Heart left ventricle (tissue), 13 donors: ENCODE results near the gene S100A11.

Source experiments
- POLR2A ChIP-seq, 2 donors: fragments of 450-650 bp; IDR thresholded peaks; one replicate each; pipeline ENCODE4 v1.6.1; 2017; ENCODE audit warnings: antibody characterized with exemption in 2 of 2, mild to moderate bottlenecking in 2 of 2, moderate library complexity in 2 of 2
- TF ChIP-seq, protein P1 (sequence below), 12 donors: fragments of 200-600 bp; sonication (generic) in 4 of 12; IDR thresholded peaks; one replicate each; pipeline versions ENCODE4 v1.5.0 to v1.8.0; 2018 to 2022; ENCODE audit warnings: antibody characterized with exemption in 12 of 12, mild to moderate bottlenecking in 5 of 12
- donor health status: ischemic (EF 13 %, LVEDD 7.1; RV severe dilation, severe dysfunction).
- donor health status: DM: no; HTN: yes; CAD: no.
- donor health status: DM: no; HTN: no; CAD: no.
- donor health status: ischemic (EF 25% LVEDD 6.9; RV normal size, moderate dysfunction).
- donor health status: ischemic (EF 25% LVEDD 5.7; RV mildly dilated, moderate dysfunction).
- donor health status: ischemic (EF 35%, LVEDD 5.7; RV mildly dilated, moderate dysfunction).
- donor health status: nonischemic (EF 11% LVEDD 7.7; RV severe dilation, severe dysfunction).
- donor health status: DM: yes; HTN: yes; CAD: no.
- donor health status: PGD.
- donor health status: ischemic (EF 29% LVEDD 5.4; RV normal size, mild dysfunction).
- donor health status: nonischemic (EF 23%, LVEDD 6.1; RV moderate dilation, normal function).

DNA sequence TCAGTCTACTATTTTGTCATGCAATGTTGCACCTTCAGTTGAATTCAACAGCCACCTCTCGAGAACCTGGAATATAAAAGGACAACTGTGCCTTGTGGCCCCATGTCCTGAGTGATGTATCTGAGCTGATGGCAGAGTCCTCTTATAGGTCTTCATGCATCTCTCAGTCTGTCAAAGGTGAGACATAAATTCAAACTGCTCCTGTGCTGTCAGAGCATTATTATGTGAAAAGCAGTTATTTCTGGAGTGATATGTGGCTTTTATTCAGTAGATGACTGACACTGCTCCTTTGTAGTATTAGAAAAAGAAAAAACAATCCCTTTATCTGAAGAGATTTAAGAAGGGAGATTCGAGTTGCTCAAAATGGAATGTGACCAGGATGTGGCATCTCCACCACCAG is 51.5 kb downstream of the S100A11 start:
- TF ChIP-seq, protein P1, sequence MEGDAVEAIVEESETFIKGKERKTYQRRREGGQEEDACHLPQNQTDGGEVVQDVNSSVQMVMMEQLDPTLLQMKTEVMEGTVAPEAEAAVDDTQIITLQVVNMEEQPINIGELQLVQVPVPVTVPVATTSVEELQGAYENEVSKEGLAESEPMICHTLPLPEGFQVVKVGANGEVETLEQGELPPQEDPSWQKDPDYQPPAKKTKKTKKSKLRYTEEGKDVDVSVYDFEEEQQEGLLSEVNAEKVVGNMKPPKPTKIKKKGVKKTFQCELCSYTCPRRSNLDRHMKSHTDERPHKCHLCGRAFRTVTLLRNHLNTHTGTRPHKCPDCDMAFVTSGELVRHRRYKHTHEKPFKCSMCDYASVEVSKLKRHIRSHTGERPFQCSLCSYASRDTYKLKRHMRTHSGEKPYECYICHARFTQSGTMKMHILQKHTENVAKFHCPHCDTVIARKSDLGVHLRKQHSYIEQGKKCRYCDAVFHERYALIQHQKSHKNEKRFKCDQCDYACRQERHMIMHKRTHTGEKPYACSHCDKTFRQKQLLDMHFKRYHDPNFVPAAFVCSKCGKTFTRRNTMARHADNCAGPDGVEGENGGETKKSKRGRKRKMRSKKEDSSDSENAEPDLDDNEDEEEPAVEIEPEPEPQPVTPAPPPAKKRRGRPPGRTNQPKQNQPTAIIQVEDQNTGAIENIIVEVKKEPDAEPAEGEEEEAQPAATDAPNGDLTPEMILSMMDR (IDR thresholded peaks at IDR 0.05), result no peak
- no peak for TF ChIP-seq POLR2A (IDR thresholded peaks at IDR 0.05)
